NCI-H146 (cell line): ENCODE measurements around the gene RPS6KL1.

ENCODE experiments used
- DNase-seq: peaks from one replicate; lab custom pipeline; 2025; lab: John Stamatoyannopoulos, UW

Gene RPS6KL1, protein sequence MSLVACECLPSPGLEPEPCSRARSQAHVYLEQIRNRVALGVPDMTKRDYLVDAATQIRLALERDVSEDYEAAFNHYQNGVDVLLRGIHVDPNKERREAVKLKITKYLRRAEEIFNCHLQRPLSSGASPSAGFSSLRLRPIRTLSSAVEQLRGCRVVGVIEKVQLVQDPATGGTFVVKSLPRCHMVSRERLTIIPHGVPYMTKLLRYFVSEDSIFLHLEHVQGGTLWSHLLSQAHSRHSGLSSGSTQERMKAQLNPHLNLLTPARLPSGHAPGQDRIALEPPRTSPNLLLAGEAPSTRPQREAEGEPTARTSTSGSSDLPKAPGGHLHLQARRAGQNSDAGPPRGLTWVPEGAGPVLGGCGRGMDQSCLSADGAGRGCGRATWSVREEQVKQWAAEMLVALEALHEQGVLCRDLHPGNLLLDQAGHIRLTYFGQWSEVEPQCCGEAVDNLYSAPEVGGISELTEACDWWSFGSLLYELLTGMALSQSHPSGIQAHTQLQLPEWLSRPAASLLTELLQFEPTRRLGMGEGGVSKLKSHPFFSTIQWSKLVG

DNA sequence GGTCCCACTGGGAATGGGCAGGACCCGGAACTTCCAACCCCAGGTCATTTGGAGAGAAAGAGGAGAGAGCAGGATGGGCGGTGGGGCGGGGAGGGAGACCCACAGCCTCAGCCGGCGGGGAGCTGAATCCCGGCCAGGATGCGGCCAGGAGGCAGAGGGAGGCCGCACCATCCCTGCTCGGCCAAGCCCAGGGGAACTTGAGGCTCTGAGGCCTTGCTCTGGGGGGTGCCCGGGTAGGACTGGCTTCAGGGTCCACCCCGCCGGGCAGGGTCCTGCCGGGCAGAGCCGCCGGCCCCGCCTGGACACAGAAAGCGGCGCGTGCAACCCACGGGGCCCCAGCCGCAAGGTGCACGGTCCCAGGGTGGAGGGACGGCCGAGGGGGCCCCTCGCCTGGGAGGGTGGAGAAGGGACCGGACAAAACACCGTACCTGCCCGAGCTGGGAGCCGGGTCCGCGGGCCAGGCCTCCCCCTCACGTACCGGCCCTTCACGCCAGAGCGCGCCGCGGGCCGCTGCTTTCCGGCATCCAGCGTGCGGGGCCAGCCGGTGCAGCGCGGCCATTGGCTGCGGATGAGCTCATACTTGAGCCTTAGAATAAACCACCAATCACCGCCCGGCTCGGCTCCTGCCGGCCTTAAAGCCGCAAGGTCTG lies at the start of gene RPS6KL1:
TSS of gene RPS6KL1 (minus strand) at position 509 of the 650 bp plus-strand sequence. CDS start 1,719 bp downstream, outside the sequence.
- peak; percentile 86 for DNase-seq

DNA sequence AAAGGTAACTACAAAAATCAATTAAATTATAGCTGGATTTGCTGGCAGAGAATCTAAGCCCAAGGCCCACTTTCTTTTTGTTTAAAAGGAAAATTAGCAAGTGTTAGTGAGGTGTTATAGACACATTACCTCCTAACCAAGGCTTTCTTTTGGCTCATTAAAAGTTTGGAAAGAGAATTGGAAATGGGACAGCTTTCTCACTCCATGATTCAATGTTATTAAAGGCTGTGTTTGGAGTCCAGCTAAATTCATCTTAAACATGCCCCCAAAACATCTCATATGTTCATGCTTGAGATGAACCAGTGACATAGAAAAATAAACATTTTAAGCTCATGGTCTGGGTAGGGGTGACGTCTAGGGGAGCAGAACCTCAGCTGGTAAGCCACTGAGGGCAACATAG lies 45.8 kb upstream of the RPS6KL1 start:
- no peak for DNase-seq

DNA sequence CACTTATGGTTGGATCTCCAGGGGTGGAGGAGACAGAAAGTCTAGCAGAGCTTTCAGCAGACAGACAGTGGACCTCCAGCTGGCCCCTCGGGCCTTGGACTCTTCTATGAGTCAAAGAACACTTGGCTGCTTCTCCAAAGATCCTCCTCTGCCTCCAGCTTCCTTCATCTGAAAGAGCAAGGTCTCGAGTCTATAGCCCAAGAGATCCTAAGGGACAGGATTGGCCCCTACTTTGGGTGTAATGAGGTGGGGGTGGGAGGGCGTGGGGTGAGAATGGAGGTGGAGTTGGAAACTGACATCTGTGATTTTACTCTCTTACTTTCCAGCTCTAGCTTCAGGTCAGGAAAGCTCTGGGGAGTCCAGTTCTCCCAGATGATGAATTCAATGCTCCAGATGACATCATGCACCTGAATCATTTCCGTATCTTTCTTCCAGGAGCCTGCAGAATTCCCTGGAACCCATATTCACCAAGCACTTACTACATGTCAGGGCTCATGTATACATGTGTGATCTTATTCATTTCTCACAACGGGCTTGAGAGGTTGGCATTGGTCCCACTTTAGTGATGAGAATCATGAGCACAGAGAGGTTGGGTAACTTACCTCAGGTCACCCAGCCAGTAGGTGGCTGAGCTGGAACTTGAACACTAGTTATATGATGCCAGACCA lies 42.6 kb upstream of the RPS6KL1 start:
- DNase-seq: no peak

DNA sequence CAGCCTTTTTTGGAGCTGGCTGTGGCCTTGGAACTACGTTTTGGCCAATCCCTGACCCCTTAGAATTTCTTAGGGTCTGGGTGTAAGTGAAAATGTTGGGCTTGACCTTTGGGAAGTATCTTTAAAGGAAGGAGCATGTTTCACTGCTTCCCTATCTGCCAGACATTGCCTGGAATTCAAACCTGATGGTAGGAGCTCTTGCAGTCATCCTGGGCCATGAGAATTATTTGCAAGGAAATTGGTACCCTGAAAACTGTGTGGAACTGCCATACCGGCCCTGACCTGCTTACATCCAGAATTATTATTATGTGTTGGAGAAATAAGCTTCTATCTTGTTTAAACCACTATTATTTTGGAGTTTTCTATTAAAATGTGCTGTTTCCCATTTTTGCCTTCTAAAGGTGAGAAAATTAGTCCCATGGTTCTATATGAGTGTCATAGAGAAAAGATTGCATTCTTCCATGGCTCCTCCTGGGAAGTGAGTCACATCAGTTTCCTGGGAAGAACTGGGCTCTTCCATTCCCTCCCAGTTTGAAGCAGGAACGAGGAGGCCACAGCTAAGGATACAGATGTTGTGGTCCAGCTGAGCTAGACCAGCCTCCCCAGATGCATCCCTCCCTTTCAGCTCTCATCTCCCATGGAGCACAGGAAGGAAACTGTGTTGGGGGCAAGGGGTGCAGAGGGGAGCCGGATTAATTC lies 41.9 kb upstream of the RPS6KL1 start:
- no peak for DNase-seq

DNA sequence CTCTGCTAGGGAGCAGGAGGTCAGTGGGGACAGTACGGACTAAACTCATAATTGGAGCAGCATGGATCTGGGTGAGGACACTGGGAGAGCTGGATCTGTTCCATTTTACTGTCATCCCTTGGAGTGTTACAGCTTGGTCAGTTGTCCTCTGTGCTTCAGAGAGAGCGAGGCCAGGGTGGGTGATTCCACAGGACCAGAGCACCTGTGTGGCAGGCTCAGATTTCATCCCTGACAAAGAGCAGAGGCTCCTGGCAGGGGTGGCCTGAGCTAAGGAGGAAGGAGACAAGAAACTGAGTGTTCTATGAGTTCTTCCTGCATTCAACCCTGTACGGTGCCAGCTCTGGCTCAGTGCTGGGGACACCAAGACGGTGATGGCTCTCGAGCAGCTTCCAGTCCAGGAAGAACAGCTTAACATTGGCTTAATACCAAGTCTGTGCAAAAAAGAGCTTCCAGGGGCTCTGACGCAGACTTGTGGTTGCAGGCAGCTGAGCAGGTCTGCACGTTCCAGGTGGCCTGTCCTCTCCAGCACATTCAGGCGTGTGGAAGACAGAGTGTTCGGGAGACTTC lies 40.7 kb upstream of the RPS6KL1 start:
- no peak for DNase-seq

DNA sequence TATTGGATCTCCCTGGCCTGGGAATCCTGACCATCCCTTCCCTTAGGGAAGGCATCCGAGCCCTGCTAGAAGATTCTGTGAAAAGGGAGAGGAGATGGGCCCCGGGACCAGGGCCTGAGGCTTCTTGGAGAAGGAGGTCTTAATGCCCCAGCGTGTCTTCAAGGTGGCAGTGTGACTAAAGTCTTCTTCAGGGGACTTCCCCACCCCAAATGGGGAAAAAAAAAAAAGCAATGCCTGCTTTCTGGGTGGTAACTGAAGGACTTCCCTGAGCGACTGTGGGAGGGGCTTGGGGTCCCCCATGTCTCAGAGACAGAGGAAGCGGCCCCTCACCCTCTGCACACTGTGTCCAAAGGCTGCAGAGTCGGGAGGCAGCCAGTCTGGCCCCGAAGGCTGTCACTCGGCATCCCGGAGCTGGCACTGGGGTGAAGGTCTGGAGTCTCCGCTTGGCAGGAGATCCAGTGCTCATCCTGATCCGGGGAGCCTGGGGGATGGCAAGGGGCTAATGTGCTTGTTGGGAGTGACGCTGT lies 40.2 kb upstream of the RPS6KL1 start:
- DNase-seq: no peak

DNA sequence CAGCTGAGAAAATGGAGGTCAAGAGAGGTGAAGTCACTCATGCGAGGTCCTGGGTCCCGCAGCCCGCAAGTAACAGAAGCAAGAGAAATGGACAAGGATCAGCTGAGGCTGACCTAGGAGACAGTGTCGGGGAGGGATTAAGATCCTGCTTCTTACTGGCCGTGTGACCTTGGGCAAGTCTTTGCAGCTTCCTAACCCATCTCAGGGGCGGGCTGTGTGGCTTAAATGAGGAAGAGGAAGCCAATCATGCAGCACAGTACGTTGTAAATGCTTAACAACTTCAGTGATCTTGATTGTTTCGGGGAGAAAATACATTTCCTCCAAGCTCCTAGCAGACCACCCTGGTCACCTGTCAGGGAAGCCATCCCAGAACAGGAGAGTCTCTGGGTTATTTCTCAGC lies 39.4 kb upstream of the RPS6KL1 start:
- no peak for DNase-seq

GRCh38 chr14:74962046-74962445 lies 39.0 kb upstream of the RPS6KL1 start:
- DNase-seq: no peak

DNA sequence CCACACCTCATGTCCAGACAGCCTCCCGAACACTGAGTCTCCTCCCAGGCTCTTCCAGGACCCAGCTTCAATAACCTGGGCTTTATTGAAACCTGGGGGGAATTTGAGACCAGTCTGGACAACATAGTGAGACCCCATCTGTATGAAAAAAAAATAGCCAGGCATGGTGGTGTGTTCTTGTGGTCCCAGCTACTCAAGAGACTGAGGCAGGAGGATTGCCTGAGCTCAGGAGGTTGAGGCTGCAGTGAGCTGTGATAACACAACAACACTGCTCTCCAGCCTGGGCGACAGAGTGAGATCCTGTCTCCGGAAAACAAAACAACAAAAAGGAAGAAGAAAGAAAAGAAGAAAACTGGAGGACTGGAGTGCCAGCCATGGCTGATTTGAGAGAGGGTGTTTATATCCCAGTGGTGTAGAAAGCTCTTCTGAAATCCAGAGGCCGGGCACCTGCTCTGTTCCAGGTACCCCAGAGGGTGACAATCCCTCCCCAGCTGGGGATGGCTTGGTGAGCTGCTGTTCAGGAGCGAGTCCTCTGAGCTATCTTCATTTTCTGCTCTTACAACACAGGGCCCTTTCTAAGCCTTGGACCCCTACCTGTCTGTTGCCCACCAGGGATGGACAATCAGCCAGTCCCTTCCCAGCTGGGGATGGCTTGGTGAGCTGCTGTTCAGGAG lies 38.3 kb upstream of the RPS6KL1 start:
- no peak for DNase-seq

GRCh38 chr14:74960736-74961135 lies 37.7 kb upstream of the RPS6KL1 start:
- no peak for DNase-seq

DNA sequence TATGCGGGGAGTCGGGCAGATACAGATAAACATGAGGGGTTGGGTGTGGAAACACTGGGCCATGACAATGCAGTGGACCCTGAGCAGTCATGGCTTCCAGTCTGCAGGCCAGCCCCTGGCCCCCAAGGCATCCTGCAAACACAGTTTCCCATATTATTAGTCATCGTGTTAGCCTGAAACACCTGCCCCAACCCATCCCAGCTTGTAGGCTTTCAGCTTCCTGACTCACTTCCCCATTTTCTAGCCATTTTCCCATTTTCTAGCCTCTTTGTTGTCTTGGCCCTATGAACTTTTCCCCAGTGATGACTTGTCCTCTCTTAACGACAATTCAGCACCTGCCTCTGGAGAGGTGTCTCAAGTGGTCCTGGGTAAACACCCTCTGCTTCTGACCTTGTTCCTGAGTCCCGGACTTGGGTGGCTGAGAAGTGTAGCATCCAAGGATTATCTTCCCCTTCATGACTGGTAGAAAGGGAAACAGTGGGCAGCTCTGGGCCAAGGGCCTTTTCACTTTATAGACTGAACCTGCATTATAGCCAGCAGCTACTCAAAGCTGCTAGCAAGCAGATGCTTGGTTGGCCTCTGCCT lies 36.6 kb upstream of the RPS6KL1 start:
- DNase-seq: no peak

DNA sequence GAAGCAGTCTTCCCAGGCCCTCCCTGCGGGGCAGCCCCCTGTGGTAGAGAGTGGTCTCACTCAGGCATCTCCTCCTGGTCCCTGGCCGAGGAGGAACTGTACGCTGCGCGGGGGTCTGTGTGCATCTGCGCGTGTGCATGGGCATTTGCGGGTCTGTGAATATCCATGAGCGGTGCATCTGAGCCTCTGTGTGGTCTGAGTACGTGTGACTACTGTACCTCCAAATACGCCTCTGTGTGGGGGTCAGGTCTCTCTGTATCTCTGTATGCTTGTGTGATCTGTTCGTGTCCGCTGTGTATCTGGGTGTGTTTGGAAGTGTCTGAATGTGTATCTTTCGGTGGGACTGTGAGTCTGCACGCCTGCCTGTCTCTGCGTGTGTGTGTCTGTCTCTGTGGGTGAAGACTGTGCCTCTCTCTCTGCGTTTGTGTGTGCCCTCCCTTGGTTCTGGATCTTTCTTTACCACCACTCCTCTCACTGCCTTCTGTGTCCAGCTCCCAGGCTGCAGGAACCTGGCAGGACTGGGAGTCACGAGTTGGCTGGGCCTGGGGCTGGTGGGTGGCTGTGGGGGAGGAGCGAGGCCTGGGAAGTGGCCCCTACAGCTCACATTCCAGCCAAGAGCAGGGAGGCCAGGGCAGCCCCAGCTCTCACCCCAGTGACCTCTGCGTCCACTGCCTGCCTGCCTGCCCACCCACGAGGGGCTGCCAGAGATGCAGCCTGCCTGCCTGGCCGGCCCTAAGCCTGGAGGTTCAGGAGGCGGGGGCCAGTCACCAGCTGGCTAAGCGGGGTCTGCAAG lies 33.4 kb upstream of the RPS6KL1 start:
- DNase-seq: no peak

GRCh38 chr14:74956027-74956279 lies 32.9 kb upstream of the RPS6KL1 start:
- DNase-seq: no peak

DNA sequence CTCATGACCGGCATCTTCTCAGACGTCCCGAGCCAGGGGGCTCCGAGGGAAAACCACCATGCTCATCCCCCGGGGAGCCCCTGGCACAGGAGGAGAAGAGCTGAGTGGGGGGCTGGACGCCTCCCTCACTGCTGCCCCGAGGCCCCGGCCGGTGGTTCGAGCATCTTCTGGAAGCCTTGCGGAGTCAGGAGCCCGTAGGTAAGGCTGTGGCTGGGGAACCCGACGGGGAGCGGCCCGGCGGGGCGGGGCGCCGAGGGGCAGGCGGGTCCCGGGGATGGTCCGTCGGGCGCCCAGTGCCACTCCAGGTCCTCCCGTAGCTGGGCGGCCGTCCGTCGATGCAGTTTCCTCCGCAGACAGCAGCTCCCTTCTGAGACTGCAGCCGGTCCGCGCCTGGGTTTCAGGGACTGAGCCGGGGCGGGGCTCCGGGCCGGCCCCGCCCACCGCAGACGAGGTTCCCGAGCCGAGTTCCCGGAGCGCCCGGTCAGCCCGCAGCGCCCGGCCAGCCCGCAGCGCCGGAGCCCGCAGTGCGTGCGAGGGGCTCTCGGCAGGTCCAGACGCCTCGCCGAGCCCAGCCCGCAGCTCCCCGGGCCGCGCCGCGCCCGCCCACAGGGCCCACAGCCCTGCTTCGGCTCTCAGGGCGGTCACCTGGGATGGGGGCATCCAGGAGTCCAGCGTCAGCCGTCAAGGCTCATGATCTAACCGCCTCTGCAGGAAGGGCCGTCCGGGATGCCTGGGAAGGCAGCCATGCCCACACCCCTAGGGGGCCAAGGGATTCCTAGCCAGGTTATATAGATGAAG lies 32.4 kb upstream of the RPS6KL1 start, which contains the start of gene PGF:
TSS of gene PGF (minus strand) at position 369 of the 798 bp plus-strand sequence. CDS start at position 14, 355 bp downstream.
- peak; percentile 52 for DNase-seq

GRCh38 chr14:74954947-74955228 lies 31.8 kb upstream of the RPS6KL1 start:
- DNase-seq: no peak

GRCh38 chr14:74954232-74954946 lies 31.3 kb upstream of the RPS6KL1 start:
- DNase-seq: peak; percentile 85

DNA sequence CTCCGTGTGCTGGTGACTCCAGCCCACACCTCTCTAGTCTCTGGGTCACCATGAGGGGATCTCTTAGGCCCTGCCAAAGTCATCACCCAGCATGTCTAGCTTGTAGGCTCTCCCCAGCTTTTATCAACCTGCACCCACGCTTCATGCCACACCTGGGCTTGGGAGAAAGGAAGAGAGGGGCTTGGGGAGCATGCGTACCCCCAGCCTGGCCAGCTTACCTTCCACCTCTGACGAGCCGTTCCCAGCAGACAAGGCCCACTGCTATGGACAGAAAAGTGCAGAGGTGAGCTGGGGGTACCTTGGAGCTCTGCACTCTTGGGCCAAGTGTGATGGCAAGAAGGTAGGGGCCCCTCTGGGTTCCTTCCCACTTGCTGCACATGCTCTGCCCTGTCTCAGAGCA lies 30.6 kb upstream of the RPS6KL1 start:
- no peak for DNase-seq

DNA sequence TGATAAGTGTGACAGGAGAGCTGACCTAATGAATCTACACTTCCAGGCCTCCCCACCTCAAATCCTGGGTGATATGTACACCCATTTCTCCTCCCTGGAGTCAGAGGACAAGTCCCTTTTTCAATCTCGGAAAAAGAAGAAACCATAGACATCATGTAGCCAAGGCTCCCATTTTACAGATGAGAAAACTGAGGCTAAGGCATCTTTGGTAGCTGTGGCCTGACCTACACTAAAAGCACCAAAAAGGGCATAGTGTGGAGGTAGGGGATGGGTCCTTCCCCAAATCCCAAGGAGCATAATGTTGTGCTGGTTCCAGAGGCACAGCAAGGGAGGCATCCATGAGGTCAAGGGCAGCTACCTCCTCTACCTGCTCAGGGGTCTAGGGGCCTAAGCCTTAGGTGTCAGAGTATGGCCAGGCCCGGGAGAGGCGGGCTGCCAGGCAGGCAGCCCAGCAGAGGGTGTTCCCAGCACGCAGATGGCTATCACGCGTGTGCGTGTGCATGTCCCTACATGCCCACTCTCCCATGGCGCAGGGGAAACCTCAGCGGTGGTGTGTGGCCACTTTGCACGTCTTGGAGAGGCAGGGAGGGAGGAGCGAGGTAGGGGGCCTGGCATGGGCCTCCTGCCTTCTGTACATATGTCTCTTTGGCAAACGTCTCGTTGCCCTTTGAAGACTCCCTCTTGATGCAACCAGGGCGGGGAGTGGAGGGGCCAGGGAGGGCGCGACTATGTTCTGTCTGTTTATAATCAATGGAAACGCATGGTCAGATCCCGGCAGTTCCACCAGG lies 29.8 kb upstream of the RPS6KL1 start:
- no peak for DNase-seq
